ENCODE results near the gene ZNF835. TPM values are rescaled to one million over a fixed set of nuclear protein-coding genes. Genes with fewer than 3 reads are reported as not detected.
"Not testable (repeated sequence)": the region's sequence is repeated elsewhere in the genome, so short reads cannot be mapped to it uniquely, and the experiment has no call there.

The ZNF835 gene
- total RNA-seq (ENCODE audit: insufficient read depth, low replicate concordance) = 1.2 TPM

DNA sequence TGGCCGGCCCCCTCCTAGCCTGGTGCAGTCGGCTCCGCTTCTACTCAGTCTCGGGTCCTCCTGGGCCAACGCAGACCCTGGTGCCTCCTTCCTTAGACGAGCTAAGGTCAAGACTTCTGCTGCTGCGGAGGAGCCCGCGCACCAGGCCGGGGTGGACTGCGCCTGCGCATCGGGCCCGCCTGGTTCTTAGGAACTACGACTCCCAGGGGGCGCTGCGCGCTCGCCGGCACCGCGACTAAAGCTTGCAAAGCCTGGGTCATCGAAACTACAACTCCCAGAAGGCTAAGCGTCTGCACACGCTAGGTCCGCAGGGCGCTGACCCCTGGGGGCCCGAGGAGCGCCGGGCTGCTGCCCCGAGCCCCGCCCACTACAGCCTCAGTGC lies at the start of gene ZNF835:
TSS of gene ZNF835 (minus strand) at position 145 of the 382 bp plus-strand sequence. CDS start 6,559 bp downstream, outside the sequence.
- DNase-seq (ENCODE audit: low spot score) = peak; percentile 91

DNA sequence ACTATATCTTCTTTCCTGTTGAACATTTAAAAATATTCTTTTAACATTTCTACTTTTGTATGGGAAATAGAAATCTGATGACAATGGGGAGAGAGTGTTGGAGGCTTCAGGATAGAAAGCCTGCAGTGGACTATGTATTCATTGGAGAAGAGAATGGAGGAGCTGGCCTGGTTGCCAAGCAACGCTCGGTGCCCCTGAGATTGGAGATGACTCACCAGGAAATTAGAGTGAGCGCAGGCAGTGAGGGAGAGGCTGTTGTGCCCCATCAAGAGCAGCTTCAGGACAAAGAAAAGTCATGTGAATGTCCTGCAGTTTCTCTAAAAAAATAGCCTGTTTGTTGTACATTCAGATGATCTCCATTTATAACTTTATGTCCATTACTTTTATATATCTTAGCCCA lies 48.7 kb upstream of the ZNF835 start:
- DNase-seq (ENCODE audit: low spot score) = peak; percentile 49

DNA sequence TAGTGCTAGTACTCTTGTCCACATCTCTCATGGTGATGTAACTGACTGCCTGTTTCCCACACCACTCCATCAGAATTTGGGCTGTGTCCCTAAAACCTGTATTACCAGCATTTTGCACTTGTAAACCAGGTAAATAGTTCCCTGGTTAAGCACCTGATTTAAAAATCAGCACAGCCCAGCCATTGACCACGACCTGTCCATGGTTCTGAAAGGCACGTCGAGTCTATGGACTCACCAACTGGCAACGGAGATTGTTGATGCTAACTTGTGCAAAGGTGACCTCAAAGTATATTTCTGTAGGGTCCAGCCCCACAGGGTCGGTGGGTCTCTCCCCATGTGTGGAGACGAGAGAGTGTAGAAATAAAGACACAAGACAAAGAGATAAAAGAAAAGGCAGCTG lies 46.7 kb upstream of the ZNF835 start:
- no peak for DNase-seq (ENCODE audit: low spot score)

DNA sequence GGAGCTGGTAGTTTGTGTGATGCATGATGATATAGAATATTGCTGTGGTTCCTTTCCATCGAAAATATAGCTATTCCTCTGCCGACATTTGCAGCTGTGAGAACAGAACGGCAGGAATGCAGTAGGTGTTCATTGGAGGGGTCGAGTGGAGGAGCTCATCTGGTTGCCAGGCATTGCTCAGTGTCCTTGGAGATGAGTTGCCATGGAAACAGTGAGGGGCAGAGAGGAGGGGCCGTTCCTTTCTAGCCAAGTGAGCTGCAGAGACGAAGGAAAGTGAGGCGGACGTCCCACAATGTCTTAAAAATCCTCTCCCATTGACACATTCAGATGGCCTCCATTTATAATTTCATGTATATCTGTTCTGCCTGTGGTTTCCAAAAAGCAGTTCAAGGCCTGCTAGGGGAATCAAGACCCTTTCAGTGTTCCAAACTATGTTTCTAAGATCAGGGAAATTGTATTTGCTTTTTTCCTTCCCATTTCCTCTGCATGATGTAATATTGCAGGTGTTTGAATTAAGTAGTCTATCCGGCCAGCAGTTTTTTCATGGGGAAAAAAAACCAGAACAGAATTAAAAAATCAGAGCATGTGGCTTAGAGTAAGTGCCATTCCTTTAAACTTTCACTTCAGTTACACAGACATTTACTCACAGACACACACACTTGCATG lies 41.2 kb upstream of the ZNF835 start:
- DNase-seq (ENCODE audit: low spot score) = no peak

DNA sequence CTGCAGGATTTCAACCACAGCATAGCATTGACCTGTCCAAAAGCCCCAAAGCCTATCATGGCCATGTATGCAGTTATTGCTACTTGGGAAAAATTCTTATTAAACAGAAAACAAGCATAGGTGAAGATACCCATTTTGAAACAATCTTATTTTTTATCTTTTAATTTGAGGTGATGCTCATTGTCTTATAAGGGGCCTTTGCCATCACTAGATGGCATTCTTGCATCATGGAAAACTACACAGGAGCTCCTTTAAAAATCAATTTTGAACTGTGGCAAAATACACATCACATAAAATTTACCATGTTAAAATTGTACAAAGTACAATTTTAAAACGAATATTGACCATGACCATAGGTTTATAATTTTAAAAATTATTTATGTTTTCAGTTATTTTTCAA lies 38.9 kb upstream of the ZNF835 start:
- DNase-seq (ENCODE audit: low spot score) = no peak

DNA sequence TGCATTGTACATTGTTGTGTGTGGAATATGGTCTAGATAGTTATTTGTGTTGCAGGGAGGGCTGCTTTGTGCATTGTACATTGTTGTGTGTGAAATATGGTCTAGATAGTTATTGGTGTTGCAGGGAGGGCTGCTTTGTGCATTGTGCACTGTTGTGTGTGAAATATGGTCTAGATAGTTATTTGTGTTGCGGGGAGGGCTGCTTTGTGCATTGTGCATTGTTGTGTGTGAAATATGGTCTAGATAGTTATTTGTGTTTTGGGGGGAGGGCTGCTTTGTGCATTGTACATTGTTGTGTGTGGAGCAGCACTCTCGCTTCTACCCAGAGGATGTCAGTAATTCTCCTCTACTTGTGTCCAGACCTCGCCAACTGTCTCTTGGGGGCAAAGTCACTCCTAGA lies 36.3 kb upstream of the ZNF835 start:
- no peak for DNase-seq (ENCODE audit: low spot score)

DNA sequence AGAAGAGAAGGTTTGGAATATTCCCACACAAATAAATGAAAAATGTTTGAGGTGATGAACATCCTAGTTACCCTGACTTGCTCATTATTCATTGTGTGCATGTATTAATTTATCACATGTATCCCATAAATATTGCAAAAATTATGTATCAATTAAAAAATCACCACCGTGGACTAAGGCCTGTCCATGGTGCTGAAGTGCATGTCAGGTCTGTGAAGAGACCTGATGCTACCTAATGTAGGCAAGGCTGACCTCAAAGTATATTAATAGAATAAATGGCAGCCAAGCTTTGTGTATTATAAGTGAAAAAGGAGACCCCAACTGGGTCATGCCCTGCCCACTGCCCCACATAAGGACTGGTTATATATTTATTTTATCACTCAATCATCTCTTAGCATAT lies 34.4 kb upstream of the ZNF835 start:
- DNase-seq (ENCODE audit: low spot score) = no peak

DNA sequence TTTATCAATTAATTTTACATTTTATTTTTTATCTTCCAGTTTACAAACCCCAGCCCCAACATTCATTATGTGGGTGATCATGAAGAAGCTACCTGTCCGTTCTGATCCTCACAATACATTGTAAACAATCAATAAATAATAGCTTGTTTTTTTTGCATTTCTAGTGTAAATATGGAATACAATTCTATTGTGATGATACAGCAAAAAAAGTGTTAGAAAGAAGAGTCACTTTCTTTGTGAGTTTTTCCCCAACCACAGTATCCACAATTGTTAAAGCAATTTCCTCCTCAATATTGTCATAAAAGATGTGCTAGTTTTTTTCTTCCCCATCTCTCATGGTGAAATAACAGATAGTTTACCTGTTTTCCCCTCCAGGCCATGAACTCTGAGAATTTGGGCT lies 30.3 kb upstream of the ZNF835 start:
- DNase-seq (ENCODE audit: low spot score) = no peak

DNA sequence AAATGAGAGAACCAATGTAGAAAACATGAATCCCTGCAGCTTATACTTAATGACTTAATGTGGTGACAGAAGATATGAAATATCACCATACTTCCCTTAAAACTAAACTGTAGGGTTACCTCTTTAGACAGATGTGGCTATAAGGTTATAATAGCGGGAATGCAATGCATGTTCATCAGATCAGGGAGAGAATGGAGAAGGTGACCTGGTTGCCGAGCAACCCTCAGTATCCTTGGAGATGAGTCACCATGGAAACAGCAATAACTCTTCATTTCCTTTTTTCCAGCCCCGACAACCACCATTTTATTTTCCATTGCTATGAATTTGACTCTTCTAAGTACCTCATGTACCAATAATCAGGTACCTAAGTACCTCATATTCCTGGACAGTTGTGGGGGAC lies 28.0 kb upstream of the ZNF835 start:
- DNase-seq (ENCODE audit: low spot score) = no peak

DNA sequence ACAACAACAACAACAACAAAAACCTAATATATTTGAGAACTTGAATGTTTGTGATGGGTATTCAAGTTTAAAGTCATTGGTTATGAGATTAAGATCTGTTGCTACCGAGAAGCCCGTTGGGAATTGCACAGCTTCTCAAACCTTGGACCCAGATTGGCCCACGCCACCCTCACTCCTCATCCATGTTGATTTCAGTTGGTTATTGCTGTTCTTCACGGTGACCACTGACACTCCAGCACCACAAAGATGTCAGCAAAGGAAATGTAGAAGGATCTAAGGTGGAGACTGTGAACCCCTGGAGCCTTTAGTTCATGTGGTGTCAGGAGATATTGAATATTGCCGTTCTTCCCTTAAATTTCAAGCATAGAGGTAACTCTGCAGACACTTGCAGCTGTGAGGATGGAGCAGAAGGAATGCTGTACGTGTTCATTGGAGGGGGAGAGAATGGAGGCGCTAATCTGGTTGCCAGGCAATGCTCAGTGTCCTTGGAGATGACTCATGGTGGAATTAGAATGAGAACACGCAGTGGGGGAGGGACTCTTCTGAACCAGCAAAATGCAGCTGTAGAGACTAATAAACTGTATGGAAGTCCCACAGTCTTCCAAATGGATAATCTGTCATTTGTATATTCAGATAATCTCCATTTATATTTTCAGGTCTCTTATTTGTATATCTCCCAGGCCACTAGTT lies 20.8 kb upstream of the ZNF835 start:
- peak; percentile 86 for DNase-seq (ENCODE audit: low spot score)

DNA sequence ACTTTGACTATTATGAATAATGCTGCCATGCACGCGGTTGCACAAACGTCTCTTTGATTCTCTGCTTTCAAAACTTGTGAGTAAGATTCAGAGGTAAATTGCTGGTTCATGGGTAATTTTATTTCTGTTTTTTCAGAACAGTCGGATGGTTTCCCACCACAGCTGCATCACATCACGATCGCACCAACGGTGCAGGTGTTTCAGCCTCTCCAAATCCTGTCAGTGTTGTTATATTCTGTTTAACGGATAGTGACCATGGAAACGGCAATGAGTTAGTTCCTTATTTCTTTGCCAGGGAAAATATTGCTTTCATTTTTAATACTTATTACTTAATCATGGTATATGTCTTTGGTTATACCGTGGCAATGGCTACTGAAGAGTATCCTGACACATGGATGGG lies 19.1 kb upstream of the ZNF835 start:
- DNase-seq (ENCODE audit: low spot score) = no peak

DNA sequence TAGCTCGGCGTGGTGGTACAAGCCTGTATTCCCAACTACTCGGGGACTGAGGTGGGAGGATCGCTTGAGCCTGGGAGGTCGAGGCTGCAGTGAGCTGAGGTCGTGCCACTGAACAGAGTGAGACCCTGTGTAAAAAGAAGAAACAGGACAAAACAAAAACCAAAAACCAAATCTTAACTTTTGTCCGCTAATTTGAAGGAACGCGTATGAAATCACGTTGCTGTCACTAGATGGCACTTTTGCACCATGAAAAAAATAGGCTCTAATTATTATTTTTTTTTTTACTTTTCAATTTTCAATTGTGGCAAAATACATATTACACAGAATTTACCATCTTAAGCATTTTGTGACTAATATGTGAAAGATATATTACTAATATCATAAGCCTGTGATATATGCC lies 17.6 kb upstream of the ZNF835 start:
- no peak for DNase-seq (ENCODE audit: low spot score)

DNA sequence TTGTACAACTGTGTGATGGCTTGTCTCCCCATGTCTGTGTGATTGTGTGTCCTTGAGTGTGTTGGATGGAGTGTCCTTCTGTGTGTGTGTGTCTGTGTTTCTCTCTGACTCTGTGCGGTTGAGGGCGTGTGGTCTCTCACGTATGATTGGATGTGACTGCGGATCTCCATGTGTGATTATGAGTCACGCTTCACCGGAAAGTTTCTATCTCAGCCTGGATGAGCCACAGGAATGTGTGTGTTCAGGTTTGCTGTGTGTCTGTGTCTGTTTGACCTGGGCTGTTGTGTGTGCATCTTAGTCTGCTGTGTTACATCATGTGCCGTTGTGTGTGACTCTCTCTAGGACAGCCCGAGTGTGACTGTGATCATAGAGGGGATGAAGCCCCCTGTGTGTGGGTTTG lies 15.5 kb upstream of the ZNF835 start:
- no peak for DNase-seq (ENCODE audit: low spot score)

DNA sequence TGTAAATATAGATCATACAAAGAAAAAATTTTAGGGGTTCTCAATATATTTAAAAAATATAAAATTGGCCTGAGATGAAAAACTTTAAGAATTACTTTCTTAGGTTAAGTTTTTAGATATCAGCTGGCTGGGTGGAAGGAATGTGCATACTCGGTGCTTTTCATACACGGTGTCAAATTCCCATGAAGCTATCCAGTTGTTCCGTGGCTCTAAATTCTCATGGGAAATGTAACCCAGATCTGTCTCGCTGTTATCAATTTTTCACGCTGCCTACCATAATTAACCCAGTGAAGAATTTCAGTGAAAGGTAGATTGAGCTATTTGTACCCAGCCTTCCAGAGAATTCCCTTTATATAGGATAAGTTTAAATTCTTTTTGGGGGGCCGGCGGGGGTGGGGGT lies 11.6 kb upstream of the ZNF835 start:
- DNase-seq (ENCODE audit: low spot score) = peak; percentile 66

DNA sequence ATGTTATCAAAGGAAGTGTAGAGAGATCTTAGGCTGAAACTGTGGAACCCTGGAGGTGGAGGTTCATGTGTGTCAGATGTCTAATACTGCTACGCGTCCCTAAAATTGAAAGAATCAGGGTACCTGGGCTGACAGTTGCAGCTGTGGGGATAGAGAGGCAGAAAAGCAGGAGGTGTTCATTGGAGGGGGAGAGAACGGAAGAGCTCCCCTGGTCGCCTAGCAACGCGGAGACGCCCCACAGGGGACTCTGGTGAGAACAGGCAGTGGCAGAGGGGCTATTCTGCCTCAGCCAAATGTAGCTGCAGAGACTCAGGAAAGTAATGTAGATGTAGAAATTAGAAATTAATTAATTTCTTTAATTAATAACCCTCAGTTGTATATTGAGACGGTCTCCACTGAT lies 10.1 kb upstream of the ZNF835 start:
- no peak for DNase-seq (ENCODE audit: low spot score)

DNA sequence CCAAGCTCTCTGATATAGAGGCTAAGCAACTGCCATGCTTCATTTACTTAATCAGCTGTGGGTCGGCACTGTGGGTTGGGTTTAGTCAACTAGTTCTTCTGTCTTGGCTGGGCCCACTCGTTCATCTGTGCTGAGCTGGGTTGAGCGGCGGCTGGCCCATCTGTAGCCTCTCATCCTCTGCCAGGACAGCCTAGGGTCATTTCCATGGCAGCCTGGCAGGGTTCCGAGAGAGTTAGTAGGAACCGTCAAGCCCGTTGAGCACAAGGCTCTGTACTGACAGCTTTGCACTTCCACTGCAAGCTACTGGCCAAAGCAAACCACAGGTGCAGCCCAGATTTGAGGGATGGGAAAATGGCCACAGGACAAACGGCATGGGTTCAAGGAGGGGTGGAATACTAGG lies 6.6 kb upstream of the ZNF835 start:
- DNase-seq (ENCODE audit: low spot score) = no peak

DNA sequence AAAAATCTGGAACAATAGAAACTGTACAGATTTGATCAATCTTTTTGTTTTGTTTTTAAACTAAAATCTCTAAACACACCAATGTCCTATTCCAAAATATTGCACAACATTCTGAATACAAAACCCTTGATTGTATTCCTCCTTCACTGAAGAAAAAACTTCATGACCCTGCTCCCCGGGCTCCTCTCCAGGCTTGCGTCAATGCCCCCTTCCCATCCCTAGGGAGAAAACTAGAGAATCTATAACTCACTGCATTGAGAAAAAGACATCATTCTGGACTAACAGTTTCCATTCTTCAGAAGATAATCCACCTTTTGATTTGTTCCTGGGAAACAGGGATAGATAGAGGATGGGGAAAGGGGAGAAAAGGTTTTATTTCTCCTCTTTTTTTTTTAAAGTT lies 1.1 kb upstream of the ZNF835 start:
- DNase-seq (ENCODE audit: low spot score) = not testable (repeated sequence)

DNA sequence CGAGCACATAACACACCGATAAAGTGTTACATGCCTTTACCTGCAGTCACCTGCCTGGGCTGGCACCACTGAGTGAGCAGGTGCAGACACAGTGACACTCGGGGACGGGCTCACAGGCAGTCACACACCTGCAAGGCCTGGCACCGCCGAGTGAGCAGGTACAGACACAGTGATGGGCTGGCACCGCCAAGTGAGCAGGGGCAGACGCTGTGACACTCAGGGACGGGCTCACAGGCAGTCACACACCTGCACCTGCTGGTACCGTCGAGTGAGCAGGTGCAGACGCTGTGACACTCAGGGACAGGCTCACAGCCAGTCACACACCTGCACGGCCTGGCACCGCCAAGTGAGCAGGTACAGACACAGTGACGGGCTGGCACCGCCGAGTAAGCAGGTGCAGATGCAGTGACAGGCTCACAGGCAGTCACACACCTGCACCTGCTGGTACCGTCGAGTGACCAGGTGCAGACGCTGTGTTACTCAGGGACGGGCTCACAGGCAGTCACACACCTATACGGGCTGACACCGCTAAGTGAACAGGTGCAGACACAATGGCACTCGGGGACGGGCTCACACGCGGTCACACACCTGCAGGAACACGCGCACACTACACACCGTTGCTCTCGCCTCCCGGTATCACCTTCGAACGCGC lies 470 bp downstream of the ZNF835 start:
- DNase-seq (ENCODE audit: low spot score) = peak; percentile 17

DNA sequence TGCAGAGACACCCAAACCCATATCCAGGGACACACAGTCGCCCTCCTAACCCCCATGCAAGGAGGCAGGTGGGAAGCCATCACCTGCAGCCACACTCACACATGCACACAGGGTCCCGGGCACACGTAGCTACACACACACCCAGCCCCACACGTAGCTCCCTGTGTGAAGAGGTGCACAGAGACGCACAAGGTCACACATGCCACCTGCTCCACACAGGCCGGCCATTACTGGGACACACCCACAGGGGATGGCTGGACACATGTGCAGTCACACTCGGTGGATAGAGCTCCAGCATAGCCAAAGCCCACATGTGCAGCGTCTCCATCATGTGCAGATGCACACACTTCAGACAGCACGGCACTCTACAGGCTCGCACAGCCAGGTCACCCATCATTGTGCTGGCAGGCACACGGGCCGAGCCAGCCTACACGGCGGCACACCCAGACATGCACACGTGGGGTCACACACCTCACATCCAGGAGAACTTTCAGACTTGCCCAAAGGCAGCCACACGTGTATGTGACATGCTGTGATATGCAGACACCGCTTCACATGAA lies 1.1 kb downstream of the ZNF835 start:
- DNase-seq (ENCODE audit: low spot score) = no peak

DNA sequence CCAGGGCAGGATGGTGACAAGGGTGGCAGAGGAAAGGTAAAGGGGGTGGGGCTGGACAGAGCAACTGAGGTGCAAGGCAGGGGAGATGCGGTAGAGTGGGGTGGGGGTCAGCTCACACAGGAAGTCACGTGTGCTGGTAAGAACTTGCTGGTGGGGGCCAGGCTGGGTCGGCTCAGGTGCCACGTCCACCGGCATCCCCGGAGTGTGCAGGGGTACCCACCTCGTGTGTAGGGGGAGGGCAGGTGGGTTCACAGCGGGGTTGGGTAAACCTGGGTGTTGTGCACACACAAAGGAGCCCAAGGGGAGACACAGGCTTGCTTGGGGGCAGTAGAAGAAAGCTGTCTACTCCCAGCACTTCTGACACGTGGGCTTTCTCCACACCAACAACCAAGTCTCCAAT lies 2.9 kb downstream of the ZNF835 start:
- no peak for DNase-seq (ENCODE audit: low spot score)

DNA sequence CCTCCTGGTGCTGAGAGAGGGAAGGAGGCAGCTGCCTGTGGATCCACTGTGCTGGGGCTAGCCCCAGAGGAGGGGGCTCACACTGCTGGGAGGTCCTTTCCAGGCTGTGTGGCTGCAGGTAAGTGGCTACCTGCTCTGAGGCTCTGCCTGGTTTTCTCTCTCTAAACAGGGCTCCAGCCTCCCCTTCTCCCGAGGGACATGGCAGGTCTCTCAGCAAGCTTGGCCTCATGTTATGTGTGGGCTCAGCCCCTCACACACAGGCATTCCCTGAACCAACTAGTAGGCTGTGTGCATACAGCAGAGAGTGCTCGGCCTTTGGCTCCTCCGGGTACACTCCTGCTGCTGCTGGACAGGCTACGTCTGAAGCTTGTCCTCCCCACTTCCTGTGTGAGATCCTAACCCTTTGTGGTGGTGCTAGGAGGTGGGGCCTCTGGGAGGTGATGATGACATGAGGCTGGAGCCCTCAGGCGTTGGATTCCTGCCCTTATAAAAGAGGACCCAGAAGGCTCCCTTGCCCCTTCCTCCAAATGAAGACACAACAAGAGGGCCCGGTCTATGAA lies 4.2 kb downstream of the ZNF835 start:
- no peak for DNase-seq (ENCODE audit: low spot score)

DNA sequence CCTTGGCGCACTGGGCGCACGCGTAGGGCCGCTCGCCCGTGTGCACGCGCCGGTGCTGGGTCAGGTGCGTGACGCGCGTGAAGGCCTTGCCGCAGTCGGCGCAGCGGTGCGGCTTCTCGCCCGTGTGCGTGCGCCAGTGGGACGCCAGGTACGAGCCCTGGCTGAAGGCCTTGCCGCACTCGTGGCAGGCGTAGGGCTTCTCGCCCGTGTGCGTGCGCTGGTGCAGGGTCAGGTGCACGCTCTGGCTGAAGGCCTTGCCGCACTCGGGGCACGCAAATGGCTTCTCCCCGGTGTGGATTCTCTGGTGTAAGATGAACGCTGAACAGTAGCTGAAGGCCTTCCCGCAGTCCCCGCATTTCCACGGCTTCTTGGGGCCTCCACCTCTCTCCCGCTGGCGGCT lies 7.0 kb downstream of the ZNF835 start:
- DNase-seq (ENCODE audit: low spot score) = no peak
